ENCODE data around the gene YWHAG.
"Not testable (repeated sequence)": the region's sequence is repeated elsewhere in the genome, so short reads cannot be mapped to it uniquely, and the experiment has no call there.

YWHAG gene

DNA sequence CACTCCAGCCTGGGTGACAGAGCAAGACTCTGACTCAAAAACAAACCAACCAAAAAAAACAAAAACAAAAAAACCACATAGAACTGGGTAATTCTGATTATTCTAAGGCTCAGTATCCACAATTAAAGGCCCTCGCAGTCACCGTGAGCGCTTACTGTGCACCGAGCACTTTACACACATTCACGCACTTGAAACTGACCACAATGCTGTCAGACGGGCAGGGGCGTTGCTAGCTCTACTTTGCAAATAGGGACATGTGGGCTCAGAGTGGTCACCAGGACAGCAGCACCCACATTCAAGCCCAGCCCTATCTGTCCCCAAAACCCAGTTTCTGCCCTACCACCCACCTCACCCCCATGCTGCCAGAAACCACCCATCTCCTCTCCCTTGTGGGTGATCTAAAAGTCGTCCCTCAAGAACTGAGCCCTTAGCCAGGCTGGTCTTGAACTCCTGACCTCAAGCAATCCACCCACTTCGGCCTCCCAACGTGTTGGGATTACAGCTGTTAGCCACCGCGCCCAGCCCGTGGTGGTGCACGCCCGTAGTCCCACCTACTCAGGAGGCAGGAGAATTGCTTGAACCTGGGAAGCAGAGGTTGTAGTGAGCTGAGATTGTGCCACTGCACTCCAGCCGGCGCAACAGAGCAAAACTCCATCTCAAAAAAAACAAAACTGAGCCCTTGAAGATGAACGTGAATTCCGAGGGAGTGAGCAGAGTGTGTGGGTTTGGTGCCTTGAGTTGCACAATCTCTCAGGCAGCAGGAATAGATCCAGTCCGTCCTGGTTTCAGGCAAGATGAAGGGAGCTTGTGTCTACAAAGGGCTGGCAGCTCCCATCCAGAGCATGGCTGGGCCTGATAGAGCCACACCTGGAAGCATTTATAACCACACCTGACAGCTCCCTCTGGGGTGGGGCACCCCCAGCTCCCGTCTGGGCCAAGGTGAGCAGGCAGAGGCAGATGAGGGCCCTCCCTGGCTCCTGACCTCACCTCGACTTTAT, 61.7 kb downstream of the YWHAG start:
- DNase-seq (ENCODE audit: low read depth in 2 of 2, low spot score in 1 of 2), result no peak

GRCh38 chr7:76294344-76295024, 64.3 kb downstream of the YWHAG start:
- no peak for DNase-seq (ENCODE audit: low read depth in 2 of 2, low spot score in 1 of 2)

DNA sequence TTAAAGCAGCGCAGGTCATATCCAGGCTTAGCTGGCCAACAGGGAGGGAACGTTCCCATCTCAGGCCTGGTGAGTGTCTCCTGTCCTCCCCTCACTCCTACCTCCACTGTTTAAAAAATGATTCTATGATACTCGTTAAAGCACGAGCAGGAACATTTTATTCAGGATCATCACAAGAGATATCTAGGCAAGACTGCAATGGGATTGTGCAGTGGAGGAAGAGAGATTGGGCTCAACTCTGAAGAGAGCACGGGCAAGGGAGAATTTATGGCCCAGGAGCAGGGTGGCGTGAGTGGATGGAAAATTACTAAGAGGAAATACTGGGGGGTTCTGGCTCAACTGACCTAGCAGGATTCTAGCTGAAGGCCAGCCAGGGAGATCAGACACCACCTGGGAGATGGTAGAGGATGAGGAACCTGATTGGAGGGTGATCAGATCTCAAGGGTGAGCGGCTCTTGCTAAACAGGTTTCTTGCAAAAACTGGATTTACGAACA, 65.3 kb downstream of the YWHAG start:
- no peak for DNase-seq (ENCODE audit: low read depth in 2 of 2, low spot score in 1 of 2)

- not testable (repeated sequence) for DNase-seq (ENCODE audit: low read depth in 2 of 2, low spot score in 1 of 2)
Measured at GRCh38 chr7:76292911-76293310, 65.9 kb downstream of the YWHAG start.

DNA sequence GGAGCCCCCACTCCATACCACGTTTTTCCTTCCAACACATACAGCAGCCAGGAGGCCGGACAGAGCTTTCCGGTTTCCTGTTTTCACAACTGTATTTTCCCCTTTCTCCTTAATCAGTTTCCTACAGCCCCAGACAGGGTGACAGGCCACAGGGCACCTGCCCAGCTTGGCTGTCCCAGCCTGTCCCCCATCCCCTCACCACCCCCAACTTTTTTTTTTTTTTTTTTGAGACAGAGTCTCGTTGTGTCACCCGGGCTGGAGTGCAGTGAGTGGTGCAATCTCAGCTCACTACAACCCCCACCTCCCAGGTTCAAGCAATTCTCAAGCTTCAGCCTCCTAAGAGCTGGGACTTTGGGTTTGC, 66.6 kb downstream of the YWHAG start:
- no peak for DNase-seq (ENCODE audit: low read depth in 2 of 2, low spot score in 1 of 2)

- DNase-seq (ENCODE audit: low read depth in 2 of 2, low spot score in 1 of 2), result peak; percentile 71 to 88
Measured at GRCh38 chr7:76291351-76292212, 67.2 kb downstream of the YWHAG start.

- not testable (repeated sequence) for DNase-seq (ENCODE audit: low read depth in 2 of 2, low spot score in 1 of 2)
Measured at GRCh38 chr7:76290847-76291350, 67.9 kb downstream of the YWHAG start.

DNA sequence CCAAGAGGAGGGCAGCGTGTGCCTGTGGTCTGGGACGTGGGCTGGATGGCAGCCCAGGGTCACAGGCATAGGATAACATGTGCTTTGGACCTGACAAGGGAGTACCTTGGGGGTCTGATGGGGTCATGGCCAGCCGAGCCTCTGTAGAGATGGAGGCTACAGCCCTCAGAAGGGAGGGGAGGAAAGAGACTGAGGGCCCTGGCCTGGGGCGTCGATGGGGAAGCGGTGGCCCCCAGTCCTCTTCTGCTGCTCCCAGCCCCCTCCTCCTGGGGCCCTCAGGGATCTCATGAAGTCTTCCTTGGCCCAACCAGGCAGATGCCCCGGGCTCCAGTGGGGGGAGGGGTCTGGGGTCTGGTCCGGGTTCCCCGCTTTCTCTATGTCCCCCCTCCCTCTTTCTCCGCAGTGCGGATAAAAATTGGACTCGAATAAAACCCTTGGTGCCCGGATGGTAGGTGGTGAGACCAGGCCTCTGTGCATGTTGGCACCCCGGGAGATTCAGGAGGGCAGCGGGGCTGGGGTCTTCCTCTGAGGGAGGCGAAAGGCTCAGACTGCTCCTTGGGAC, 71.9 kb downstream of the YWHAG start:
- DNase-seq (ENCODE audit: low read depth in 2 of 2, low spot score in 1 of 2), result no peak

DNA sequence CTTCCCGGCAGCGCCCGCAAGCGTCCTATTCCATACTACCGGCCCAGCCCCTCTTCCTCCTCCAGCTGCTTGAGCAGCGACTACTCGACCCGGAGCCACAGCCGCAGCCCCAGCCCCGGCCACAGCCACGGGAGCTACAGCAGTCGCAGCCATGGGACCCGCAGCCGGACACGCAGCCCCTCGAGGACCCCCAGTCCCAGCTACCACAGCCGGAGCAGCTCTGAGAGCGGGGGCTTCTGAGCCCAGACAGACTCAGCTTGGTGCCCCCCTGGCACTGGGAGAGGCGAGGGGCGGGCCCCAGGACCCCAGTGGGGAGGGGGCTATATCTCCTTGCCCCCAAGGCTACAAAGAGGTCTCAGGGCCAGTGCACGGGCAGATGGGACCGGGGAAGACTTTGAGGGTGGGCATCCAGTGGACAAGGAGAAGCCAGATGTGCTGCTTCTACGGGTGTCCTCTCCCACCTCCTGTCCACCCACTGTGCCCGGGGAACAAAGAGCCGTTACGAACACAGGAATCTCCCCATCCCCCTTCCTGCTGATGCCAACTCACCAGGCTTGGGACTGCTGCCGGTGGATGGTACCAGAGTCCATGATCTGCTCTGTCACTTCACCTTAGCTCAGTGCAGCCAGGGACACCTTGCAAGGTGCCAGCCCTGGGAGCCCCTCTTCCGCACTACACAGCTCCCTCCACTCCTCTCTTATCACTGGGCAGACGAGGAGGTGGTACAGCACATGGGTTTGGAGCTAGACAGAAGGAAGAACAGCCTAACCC, 73.0 kb downstream of the YWHAG start:
- DNase-seq (ENCODE audit: low read depth in 2 of 2, low spot score in 1 of 2), result no peak

GRCh38 chr7:76283254-76284159, 75.3 kb downstream of the YWHAG start:
- DNase-seq (ENCODE audit: low read depth in 2 of 2, low spot score in 1 of 2), result no peak

DNA sequence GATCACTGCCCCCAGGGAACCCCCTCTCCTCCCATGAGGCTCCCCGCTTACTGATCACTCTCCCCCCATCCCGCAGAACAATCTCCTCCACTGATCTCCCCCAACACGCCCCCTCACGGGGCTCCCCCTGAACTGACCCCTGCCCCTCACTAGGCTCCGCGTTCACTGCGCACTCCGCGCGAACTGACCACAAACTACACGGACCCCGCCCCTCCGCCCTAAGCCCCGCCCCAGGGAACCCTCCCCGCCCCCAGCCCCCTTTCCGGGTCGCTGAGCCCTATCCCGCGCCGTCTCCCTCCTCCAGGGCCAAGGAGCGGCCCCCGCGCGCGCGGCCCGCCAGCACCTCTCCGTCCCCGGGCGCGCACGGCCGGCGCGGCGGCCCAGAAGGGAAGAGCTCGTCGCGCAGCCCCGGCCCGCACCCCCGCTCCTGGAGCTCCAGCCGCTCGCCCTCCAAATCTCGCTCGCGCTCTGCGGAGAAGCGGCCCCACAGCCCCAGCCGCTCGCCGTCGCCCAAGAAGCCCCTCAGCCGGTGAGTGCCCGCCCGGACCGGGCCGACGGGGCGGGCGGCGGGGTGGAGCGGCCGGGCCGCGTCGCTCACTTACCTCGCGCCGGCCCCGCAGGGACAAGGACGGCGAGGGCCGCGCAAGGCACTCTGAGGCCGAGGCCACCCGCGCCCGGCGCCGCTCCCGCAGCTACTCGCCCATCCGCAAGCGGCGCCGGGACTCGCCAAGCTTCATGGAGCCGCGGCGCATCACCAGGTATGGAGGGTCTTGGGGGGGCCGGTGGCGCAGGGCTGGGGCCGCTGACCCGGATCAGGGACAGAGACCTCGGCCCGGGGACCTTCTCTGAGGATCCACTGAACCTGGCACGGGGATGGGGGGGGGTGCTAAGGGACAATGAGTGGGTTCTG, 76.2 kb downstream of the YWHAG start:
- DNase-seq (ENCODE audit: low read depth in 2 of 2, low spot score in 1 of 2), result no peak

- DNase-seq (ENCODE audit: low read depth in 2 of 2, low spot score in 1 of 2), result no peak
Measured at GRCh38 chr7:76281706-76282343, 77.0 kb downstream of the YWHAG start.

GRCh38 chr7:76281006-76281705, 77.6 kb downstream of the YWHAG start:
- DNase-seq (ENCODE audit: low read depth in 2 of 2, low spot score in 1 of 2), result no peak

DNA sequence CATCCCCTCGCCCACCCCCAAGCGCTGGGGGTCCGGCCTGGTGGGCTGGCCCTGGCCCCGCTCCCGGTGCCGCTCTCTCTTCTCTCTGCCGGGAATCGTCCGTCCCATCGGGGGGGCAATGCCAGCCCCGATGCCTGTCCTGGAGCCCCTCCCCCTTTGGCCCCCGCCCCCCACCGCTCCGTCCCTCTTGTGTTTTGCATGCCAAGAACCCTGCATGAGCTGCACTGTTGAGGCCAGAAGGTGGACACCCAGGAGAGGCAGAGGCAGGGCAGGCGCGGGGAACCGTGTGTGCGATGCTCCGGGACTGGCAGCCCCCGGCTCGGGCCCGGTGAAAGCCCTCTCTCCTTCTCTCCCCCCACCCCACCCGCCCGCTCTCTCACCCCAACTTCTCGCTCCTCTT, 78.4 kb downstream of the YWHAG start:
- DNase-seq (ENCODE audit: low read depth in 2 of 2, low spot score in 1 of 2), result no peak

- no peak for DNase-seq (ENCODE audit: low read depth in 2 of 2, low spot score in 1 of 2)
Measured at GRCh38 chr7:76278540-76278939, 80.3 kb downstream of the YWHAG start.
